Natural killer cell (primary cell): Measurements from ENCODE around the gene HBB. TPM values are rescaled to one million over a fixed set of nuclear protein-coding genes. Genes with fewer than 3 reads are reported as not detected.

Source experiments
- ATAC-seq, 3 donors: fragments of 150-1000 bp in 2 of 3; fragments of 200-7000 bp in 1 of 3; cut with Tn5 transposase; 1 replicate in 1 of 3; 2 replicates in 2 of 3; pipeline ENCODE4 v1.10.0; 2021; ENCODE audit warnings: mild to moderate bottlenecking in 2 of 3, moderate library complexity in 2 of 3
- DNase-seq, 2 donors: peaks; one replicate each; pipeline versions ENCODE4 v3.0.0 to v3.0.0-alpha.2; 2013 to 2021; ENCODE audit warnings: mixed read lengths in 1 of 2
- H3K27ac ChIP-seq: one replicate; pipeline ENCODE4 v1.5.1; 2013; ENCODE audit warnings: mild to moderate bottlenecking, low read length
- H3K27me3 ChIP-seq: one replicate; pipeline ENCODE4 v1.6.1; 2013; ENCODE audit warnings: low read length; ENCODE audit not compliant: control insufficient read depth, insufficient read depth
- H3K36me3 ChIP-seq: one replicate; pipeline ENCODE4 v1.6.1; 2013; ENCODE audit warnings: low read length; ENCODE audit not compliant: control insufficient read depth, insufficient read depth
- H3K4me1 ChIP-seq: one replicate; pipeline ENCODE4 v1.6.1; 2013; ENCODE audit warnings: low read length; ENCODE audit not compliant: control insufficient read depth, insufficient read depth
- H3K4me3 ChIP-seq: one replicate; pipeline ENCODE4 v1.5.1; 2013; ENCODE audit warnings: low read length
- H3K9me3 ChIP-seq: one replicate; pipeline ENCODE4 v1.6.1; 2013; ENCODE audit warnings: low read length; ENCODE audit not compliant: control insufficient read depth, insufficient read depth
- H3K27ac Mint-ChIP-seq, 2 donors: one replicate each; pipeline ENCODE4 v1.8.0; 2022; ENCODE audit warnings: mild to moderate bottlenecking in 2 of 2, mixed read lengths in 2 of 2, moderate library complexity in 1 of 2
- H3K27me3 Mint-ChIP-seq, 2 donors: one replicate each; pipeline ENCODE4 v1.8.0; 2022; ENCODE audit warnings: low read depth in 2 of 2, mixed read lengths in 2 of 2
- H3K36me3 Mint-ChIP-seq: one replicate; pipeline ENCODE4 v1.8.0; 2022; ENCODE audit warnings: mixed read lengths
- H3K4me1 Mint-ChIP-seq, 2 donors: one replicate each; pipeline ENCODE4 v1.8.0; 2022; ENCODE audit warnings: mixed read lengths in 2 of 2
- H3K4me3 Mint-ChIP-seq: one replicate; pipeline ENCODE4 v1.8.0; 2022; ENCODE audit warnings: mild to moderate bottlenecking, moderate library complexity, mixed read lengths
- H3K9me3 Mint-ChIP-seq, 2 donors: one replicate each; pipeline ENCODE4 v1.8.0; 2022; ENCODE audit warnings: mixed read lengths in 2 of 2
- CTCF ChIP-seq: fragments of 200-600 bp; IDR thresholded peaks from one replicate; pipeline ENCODE4 v1.8.0; 2022; ENCODE audit warnings: antibody characterized with exemption
- WGBS: methylation state at CpG from one replicate; pipeline ENCODE4 v1.1.7; 2013; ENCODE audit warnings: missing lambda C conversion rate; ENCODE audit not compliant: insufficient coverage; 5-methylcytosine and 5-hydroxymethylcytosine counted together
- intact Hi-C: fragments of 100-400 bp; cut with micrococcal nuclease; formaldehyde crosslinking; loops from one replicate; pipeline ENCODE4 v1.14.2; 2022
- total RNA-seq, 4 donors: library from RNA; stranded (reverse); fragments of 120-200 nt in 1 of 4; gene quantifications; one replicate each; pipeline versions ENCODE4 v1.2.3 to v1.2.4, GENCODE V29; 2013 to 2022

Gene HBB
- total RNA-seq, 3 donors from 2014 or later (not counting 1 experiment from before 2014, with no cell fraction given), result 2.6 to 10.6 TPM; not detected in 1

GRCh38 chr11:5223686-5224085 lies 3.2 kb downstream of the HBB start:
- no peaks in the 10 kb centered on the region for H3K4me1 Mint-ChIP-seq
- no peak for ATAC-seq

GRCh38 chr11:5223146-5223545 lies 3.7 kb downstream of the HBB start:
- Mint-ChIP-seq H3K36me3 (no peaks in the 10 kb centered on the region), H3K27me3 (no peaks in the 10 kb centered on the region)
- no peak for DNase-seq

More at GRCh38 chr11:5223686-5224085, 3.2 kb downstream of the HBB start:
- 100% methylated on average over 1 of the region's 1 CpG for WGBS
- Mint-ChIP-seq H3K36me3 (no peaks in the 10 kb centered on the region), H3K27ac (no peak overlapping the region), H3K4me3 (no peak overlapping the region), H3K27me3 (no peaks in the 10 kb centered on the region), H3K9me3 (peaks cover 5 to 6% of the 10 kb centered on the region in 2 donors)
- Histone ChIP-seq H3K4me3 (no peak overlapping the region), H3K9me3 (no peaks in the 10 kb centered on the region), H3K36me3 (no peaks in the 10 kb centered on the region), H3K27ac (no peak overlapping the region), H3K27me3 (no peaks in the 10 kb centered on the region), H3K4me1 (no peaks in the 10 kb centered on the region)
- DNase-seq, result no peak
- intact Hi-C loops, result no loop called here
- no peak for TF ChIP-seq CTCF

GRCh38 chr11:5210376-5210885 lies 16.4 kb downstream of the HBB start:
- no peak for DNase-seq
- Mint-ChIP-seq H3K4me3 (no peak overlapping the region), H3K27ac (no peak overlapping the region), H3K27me3 (no peaks in the 10 kb centered on the region), H3K36me3 (no peaks in the 10 kb centered on the region), H3K9me3 (no peaks in the 10 kb centered on the region), H3K4me1 (no peaks in the 10 kb centered on the region)
- Histone ChIP-seq H3K27me3 (no peaks in the 10 kb centered on the region), H3K4me3 (no peak overlapping the region), H3K4me1 (no peaks in the 10 kb centered on the region), H3K36me3 (no peaks in the 10 kb centered on the region), H3K27ac (no peak overlapping the region), H3K9me3 (no peaks in the 10 kb centered on the region)
- no peak for ATAC-seq
- intact Hi-C loops, result no loop called here
- TF ChIP-seq CTCF, result no peak
- 72% methylated on average over 7 of the region's 7 CpGs for WGBS

More at GRCh38 chr11:5223146-5223545, 3.7 kb downstream of the HBB start:
- intact Hi-C loops, result no loop called here
- Histone ChIP-seq H3K4me1 (no peaks in the 10 kb centered on the region), H3K27ac (no peak overlapping the region), H3K4me3 (no peak overlapping the region), H3K27me3 (no peaks in the 10 kb centered on the region), H3K36me3 (no peaks in the 10 kb centered on the region), H3K9me3 (no peaks in the 10 kb centered on the region)
- Mint-ChIP-seq H3K4me1 (no peaks in the 10 kb centered on the region), H3K27ac (no peak overlapping the region), H3K9me3 (peaks cover 5 to 6% of the 10 kb centered on the region in 2 donors), H3K4me3 (no peak overlapping the region)
- 96% methylated on average over 6 of the region's 6 CpGs for WGBS
- no peak for TF ChIP-seq CTCF
- ATAC-seq, result no peak

GRCh38 chr11:5204787-5205186 lies 22.1 kb downstream of the HBB start:
- no peak for DNase-seq

More at GRCh38 chr11:5204787-5205186, 22.1 kb downstream of the HBB start:
- no peaks in the 10 kb centered on the region for H3K27me3 ChIP-seq
- intact Hi-C loops, result no loop called here
- WGBS, result no CpG with 5 or more reads among the region's 1 CpG
- no peak for ATAC-seq
- H3K27ac ChIP-seq, result no peak overlapping the region
- Mint-ChIP-seq H3K27me3 (peaks cover 0 to 3% of the 10 kb centered on the region in 2 donors), H3K4me3 (no peak overlapping the region), H3K9me3 (peaks cover 0 to 2% of the 10 kb centered on the region in 2 donors), H3K36me3 (no peaks in the 10 kb centered on the region), H3K4me1 (no peaks in the 10 kb centered on the region), H3K27ac (no peak overlapping the region)
- no peaks in the 10 kb centered on the region for H3K4me1 ChIP-seq
- TF ChIP-seq CTCF, result no peak
- H3K36me3 ChIP-seq, result no peaks in the 10 kb centered on the region
- H3K4me3 ChIP-seq, result no peak overlapping the region
- H3K9me3 ChIP-seq, result no peaks in the 10 kb centered on the region
